Spleen (tissue), 11 donors: ENCODE results near the gene LPAR2. TPM values are rescaled to one million over a fixed set of nuclear protein-coding genes. Genes with fewer than 3 reads are reported as not detected.
"Not testable (repeated sequence)": the region's sequence is repeated elsewhere in the genome, so short reads cannot be mapped to it uniquely, and the experiment has no call there.

Experiments
- DNase-seq: peaks from one replicate; pipeline ENCODE4 v3.0.0-alpha.2; 2020
- H3K27ac ChIP-seq, 8 donors: fragments of 200-600 bp; sonication (generic) in 7 of 8; 1 replicate in 4 of 8; 2 replicates in 4 of 8; pipeline versions ENCODE4 v1.5.0 to v1.8.0; 2016 to 2021; ENCODE audit warnings: inconsistent platforms in 4 of 8, mild to moderate bottlenecking in 4 of 8, moderate library complexity in 1 of 8
- H3K27me3 ChIP-seq, 7 donors: fragments of 200-600 bp; sonication (generic) in 6 of 7; replicated peaks in 1 of 7; 1 replicate in 4 of 7; 2 replicates in 3 of 7; pipeline versions ENCODE4 v1.5.0 to v1.8.0; 2016 to 2021; ENCODE audit warnings: inconsistent platforms in 3 of 7, mild to moderate bottlenecking in 1 of 7
- H3K36me3 ChIP-seq, 6 donors: fragments of 200-600 bp; sonication (generic) in 5 of 6; 1 replicate in 4 of 6; 2 replicates in 2 of 6; pipeline versions ENCODE4 v1.5.0 to v1.8.0; 2016 to 2021; ENCODE audit warnings: inconsistent platforms in 2 of 6
- H3K4me1 ChIP-seq, 6 donors: fragments of 200-600 bp; sonication (generic) in 5 of 6; 1 replicate in 3 of 6; 2 replicates in 3 of 6; pipeline versions ENCODE4 v1.5.0 to v1.8.0; 2016 to 2021; ENCODE audit warnings: inconsistent platforms in 3 of 6
- H3K4me3 ChIP-seq, 8 donors: fragments of 200-600 bp; sonication (generic) in 7 of 8; 1 replicate in 4 of 8; 2 replicates in 4 of 8; pipeline versions ENCODE4 v1.5.0 to v1.8.0; 2016 to 2021; ENCODE audit warnings: inconsistent platforms in 4 of 8, mild to moderate bottlenecking in 4 of 8, moderate library complexity in 2 of 8
- H3K9me3 ChIP-seq, 8 donors: fragments of 200-600 bp; sonication (generic) in 7 of 8; 1 replicate in 4 of 8; 2 replicates in 4 of 8; pipeline versions ENCODE4 v1.5.0 to v1.8.0; 2016 to 2021; ENCODE audit warnings: inconsistent platforms in 4 of 8
- CTCF ChIP-seq, 11 experiments: fragments of 200-600 bp in 7 of 11; fragments of 450-650 bp in 4 of 11; sonication (generic) in 4 of 11; IDR thresholded peaks in 8 of 11; conservative IDR thresholded peaks in 3 of 11; 1 replicate in 7 of 11; 2 replicates in 4 of 11; pipeline versions ENCODE4 v1.4.0 to v1.8.0; 2016 to 2021; ENCODE audit warnings: antibody characterized with exemption in 11 of 11, inconsistent platforms in 4 of 11, mild to moderate bottlenecking in 1 of 11
- POLR2A ChIP-seq, 3 donors: fragments of 450-650 bp; IDR thresholded peaks; one replicate each; pipeline ENCODE4 v1.5.1; 2017; ENCODE audit warnings: antibody characterized with exemption in 3 of 3, mild to moderate bottlenecking in 1 of 3
- POLR2AphosphoS5 ChIP-seq, 3 donors: sonication (generic); formaldehyde crosslinking; IDR thresholded peaks; one replicate each; pipeline ENCODE4 v1.5.1; 2017; ENCODE audit warnings: antibody characterized with exemption in 3 of 3
- WGBS, 5 donors: extraction: QIAGEN DNeasy Blood & Tissue Kit in 3 of 5; methylation state at CpG; one replicate each; pipeline versions ENCODE4 v1.1.5 to v1.1.7; 2013 to 2018; 5-methylcytosine and 5-hydroxymethylcytosine counted together
- intact Hi-C: fragments of 100-400 bp; cut with DNase I; formaldehyde crosslinking; loops from one replicate; pipeline ENCODE4 v1.15.0; 2023; ENCODE audit warnings: low total_unique reads
- polyA plus RNA-seq, 3 donors: library from polyadenylated mRNA; stranded (reverse); fragments of 200-250 nt; gene quantifications; one replicate each; pipeline ENCODE4 v1.2.1, GENCODE V29; 2013
- total RNA-seq, 7 donors: library from RNA; depleted of rRNA in 3 of 7; stranded (reverse); fragments of >200 nt in 3 of 7; fragmentation: NEBNext Ultra II Directional in 4 of 7; extraction: Animal tissue kit (Norgen Biotek cat#: 25700) in 4 of 7; gene quantifications; one replicate each; pipeline versions ENCODE4 v1.1.0 to v1.2.1, GENCODE V29; 2016 to 2021
- donor health status: healthy with polysubstance abuse.
- donor health status: DM: no; HTN: no; CAD: no; lungs with moderate emphysema.
- donor health status: DM: no; HTN: no; CAD: no.
- donor health status: Bipolar disorder and iron deficiency.
- donor health status: healthy.
- donor health status: DM: no; HTN: no; CAD: no.
- donor health status: DM: yes; HTN: yes; CAD: no.

LPAR2 gene
- total and polyA plus RNA-seq, 10 donors: 12.4 to 62.8 (median 41.5) TPM

- Histone ChIP-seq H3K36me3 (no peaks in the 10 kb centered on the region), H3K27ac (peak overlapping the region in 1 of 8 donors; percentile 22), H3K9me3 (no peaks in the 10 kb centered on the region), H3K4me3 (no peak overlapping the region), H3K27me3 (peaks cover 0 to 13% (median 0%) of the 10 kb centered on the region in 7 donors), H3K4me1 (peaks cover 0 to 37% (median 17%) of the 10 kb centered on the region in 6 donors)
- TF ChIP-seq POLR2A (IDR thresholded peaks at IDR 0.05) (no peak), CTCF (IDR thresholded peaks at IDR 0.05 in 8 of 11, conservative IDR thresholded peaks at IDR 0.05 in 3 of 11) (no peak)
- 66 to 90% (median 81%) methylated on average over 3 of the region's 3 CpGs for WGBS, 5 donors
- no peak for DNase-seq
- intact Hi-C loops: no loop called here
Observed at GRCh38 chr19:19615086-19615485, 12.9 kb downstream of the LPAR2 start.

GRCh38 chr19:19613506-19613905, 14.5 kb downstream of the LPAR2 start:
- intact Hi-C loops: no loop called here
- DNase-seq: no peak
- Histone ChIP-seq H3K4me3 (no peak overlapping the region), H3K36me3 (no peaks in the 10 kb centered on the region), H3K27ac (no peak overlapping the region), H3K27me3 (peaks cover 0 to 13% (median 0%) of the 10 kb centered on the region in 7 donors), H3K4me1 (peaks cover 0 to 28% (median 8%) of the 10 kb centered on the region in 6 donors), H3K9me3 (no peaks in the 10 kb centered on the region)
- TF ChIP-seq POLR2AphosphoS5 (IDR thresholded peaks at IDR 0.05) (no peak), CTCF (IDR thresholded peaks at IDR 0.05 in 8 of 11, conservative IDR thresholded peaks at IDR 0.05 in 3 of 11) (no peak), POLR2A (IDR thresholded peaks at IDR 0.05) (no peak)
- whole genome bisulfite sequencing, 5 donors: 89 to 94% (median 94%) methylated on average over 4 of the region's 4 CpGs

- intact Hi-C loops: no loop called here
- TF ChIP-seq POLR2A (IDR thresholded peaks at IDR 0.05): no peak
- no peak for TF ChIP-seq POLR2AphosphoS5 (IDR thresholded peaks at IDR 0.05)
- TF ChIP-seq CTCF (IDR thresholded peaks at IDR 0.05 in 8 of 11, conservative IDR thresholded peaks at IDR 0.05 in 3 of 11): no peak
- H3K27me3 ChIP-seq: no peaks in the 10 kb centered on the region
- no peaks in the 10 kb centered on the region for H3K36me3 ChIP-seq
- H3K4me3 ChIP-seq: no peak overlapping the region
- peaks cover 0 to 13% (median 0%) of the 10 kb centered on the region in 6 donors for H3K4me1 ChIP-seq
- no peak for DNase-seq
- H3K27ac ChIP-seq: no peak overlapping the region
- 86 to 92% (median 91%) methylated on average over 10 of the region's 10 CpGs for WGBS, 5 donors
- no peaks in the 10 kb centered on the region for H3K9me3 ChIP-seq
Observed at GRCh38 chr19:19610376-19611202, 17.4 kb downstream of the LPAR2 start.

GRCh38 chr19:19606686-19607085, 21.3 kb downstream of the LPAR2 start:
- H3K27ac ChIP-seq: peak overlapping the region in 3 of 8 donors; percentile 9 to 48 (median 21)
- DNase-seq, H3K36me3 ChIP-seq, H3K9me3 ChIP-seq, intact Hi-C loops, H3K27me3 ChIP-seq, H3K4me3 ChIP-seq: not testable (repeated sequence)
- peaks cover 0 to 24% (median 0%) of the 10 kb centered on the region in 6 donors for H3K4me1 ChIP-seq
- 90 to 98% (median 95%) methylated on average over 8 of the region's 8 CpGs for WGBS, 5 donors
